Measurements from ENCODE around the gene SH3D19. TPM values are rescaled to one million over a fixed set of nuclear protein-coding genes. Genes with fewer than 3 reads are reported as not detected.
"Not testable (repeated sequence)": the region's sequence is repeated elsewhere in the genome, so short reads cannot be mapped to it uniquely, and the experiment has no call there.

SH3D19 gene
- polyA plus RNA-seq, 2 donors, result 19.1 to 22.8 TPM

GRCh38 chr4:151260526-151260925 is 64.9 kb downstream of the SH3D19 start:
- no peak overlapping the region for H3K4me3 ChIP-seq (ENCODE audit: low read depth in 1 of 2, low read length in 2 of 2)
- H3K4me1 ChIP-seq (ENCODE audit: control insufficient read depth in 2 of 2, insufficient read depth in 2 of 2, low read length in 1 of 2), result peaks cover 0 to 4% of the 10 kb centered on the region in 2 donors
- no peaks in the 10 kb centered on the region for H3K27me3 ChIP-seq (ENCODE audit: control insufficient read depth in 1 of 2, insufficient read depth in 2 of 2, low read length in 2 of 2)
- H3K27ac ChIP-seq (ENCODE audit: low read depth in 2 of 2, low read length in 1 of 2), result no peak overlapping the region
- WGBS, 2 donors, result 92 to 93% methylated on average over 2 of the region's 2 CpGs
- no peaks in the 10 kb centered on the region for H3K36me3 ChIP-seq (ENCODE audit: control insufficient read depth in 2 of 2, insufficient read depth in 2 of 2, low read length in 1 of 2)
- no peaks in the 10 kb centered on the region for H3K9me3 ChIP-seq (ENCODE audit: control insufficient read depth in 2 of 2, insufficient read depth in 1 of 2, low read depth in 1 of 2, low read length in 1 of 2)

GRCh38 chr4:151259752-151260151 is 65.7 kb downstream of the SH3D19 start:
- Histone ChIP-seq H3K36me3 (ENCODE audit: control insufficient read depth in 2 of 2, insufficient read depth in 2 of 2, low read length in 1 of 2) (no peaks in the 10 kb centered on the region), H3K27ac (ENCODE audit: low read depth in 2 of 2, low read length in 1 of 2) (no peak overlapping the region), H3K9me3 (ENCODE audit: control insufficient read depth in 2 of 2, insufficient read depth in 1 of 2, low read depth in 1 of 2, low read length in 1 of 2) (no peaks in the 10 kb centered on the region), H3K4me1 (ENCODE audit: control insufficient read depth in 2 of 2, insufficient read depth in 2 of 2, low read length in 1 of 2) (peaks cover 0 to 4% of the 10 kb centered on the region in 2 donors), H3K27me3 (ENCODE audit: control insufficient read depth in 1 of 2, insufficient read depth in 2 of 2, low read length in 2 of 2) (no peaks in the 10 kb centered on the region), H3K4me3 (ENCODE audit: low read depth in 1 of 2, low read length in 2 of 2) (no peak overlapping the region)
- WGBS, 2 donors, result 81 to 83% methylated on average over 1 of the region's 1 CpG

- Histone ChIP-seq H3K27ac (ENCODE audit: low read depth in 2 of 2, low read length in 1 of 2) (no peak overlapping the region), H3K9me3 (ENCODE audit: control insufficient read depth in 2 of 2, insufficient read depth in 1 of 2, low read depth in 1 of 2, low read length in 1 of 2) (no peaks in the 10 kb centered on the region), H3K36me3 (ENCODE audit: control insufficient read depth in 2 of 2, insufficient read depth in 2 of 2, low read length in 1 of 2) (no peaks in the 10 kb centered on the region), H3K27me3 (ENCODE audit: control insufficient read depth in 1 of 2, insufficient read depth in 2 of 2, low read length in 2 of 2) (no peaks in the 10 kb centered on the region), H3K4me1 (ENCODE audit: control insufficient read depth in 2 of 2, insufficient read depth in 2 of 2, low read length in 1 of 2) (peaks cover 0 to 4% of the 10 kb centered on the region in 2 donors), H3K4me3 (ENCODE audit: low read depth in 1 of 2, low read length in 2 of 2) (no peak overlapping the region)
- WGBS, 2 donors, result 83 to 91% methylated on average over 4 of the region's 4 CpGs
Observed at GRCh38 chr4:151257704-151258103, 67.7 kb downstream of the SH3D19 start.

- no peaks in the 10 kb centered on the region for H3K9me3 ChIP-seq (ENCODE audit: control insufficient read depth in 2 of 2, insufficient read depth in 1 of 2, low read depth in 1 of 2, low read length in 1 of 2)
- WGBS, 2 donors, result 65 to 74% methylated on average over 2 of the region's 2 CpGs
- no peak overlapping the region for H3K27ac ChIP-seq (ENCODE audit: low read depth in 2 of 2, low read length in 1 of 2)
- H3K27me3 ChIP-seq (ENCODE audit: control insufficient read depth in 1 of 2, insufficient read depth in 2 of 2, low read length in 2 of 2), result no peaks in the 10 kb centered on the region
- no peak overlapping the region for H3K4me3 ChIP-seq (ENCODE audit: low read depth in 1 of 2, low read length in 2 of 2)
- H3K36me3 ChIP-seq (ENCODE audit: control insufficient read depth in 2 of 2, insufficient read depth in 2 of 2, low read length in 1 of 2), result no peaks in the 10 kb centered on the region
- no peaks in the 10 kb centered on the region for H3K4me1 ChIP-seq (ENCODE audit: control insufficient read depth in 2 of 2, insufficient read depth in 2 of 2, low read length in 1 of 2)
Observed at GRCh38 chr4:151256134-151256533, 69.3 kb downstream of the SH3D19 start.

GRCh38 chr4:151255680-151256079 is 69.7 kb downstream of the SH3D19 start:
- H3K36me3 ChIP-seq (ENCODE audit: control insufficient read depth in 2 of 2, insufficient read depth in 2 of 2, low read length in 1 of 2); H3K27me3 ChIP-seq (ENCODE audit: control insufficient read depth in 1 of 2, insufficient read depth in 2 of 2, low read length in 2 of 2); H3K9me3 ChIP-seq (ENCODE audit: control insufficient read depth in 2 of 2, insufficient read depth in 1 of 2, low read depth in 1 of 2, low read length in 1 of 2); H3K27ac ChIP-seq (ENCODE audit: low read depth in 2 of 2, low read length in 1 of 2); H3K4me3 ChIP-seq (ENCODE audit: low read depth in 1 of 2, low read length in 2 of 2); H3K4me1 ChIP-seq (ENCODE audit: control insufficient read depth in 2 of 2, insufficient read depth in 2 of 2, low read length in 1 of 2): not testable (repeated sequence)
- 81 to 89% methylated on average over 15 to 17 of the region's 17 CpGs for WGBS, 2 donors

GRCh38 chr4:151255226-151255625 is 70.2 kb downstream of the SH3D19 start:
- not testable (repeated sequence) for H3K36me3 ChIP-seq (ENCODE audit: control insufficient read depth in 2 of 2, insufficient read depth in 2 of 2, low read length in 1 of 2); H3K4me1 ChIP-seq (ENCODE audit: control insufficient read depth in 2 of 2, insufficient read depth in 2 of 2, low read length in 1 of 2); H3K27ac ChIP-seq (ENCODE audit: low read depth in 2 of 2, low read length in 1 of 2); H3K27me3 ChIP-seq (ENCODE audit: control insufficient read depth in 1 of 2, insufficient read depth in 2 of 2, low read length in 2 of 2); H3K9me3 ChIP-seq (ENCODE audit: control insufficient read depth in 2 of 2, insufficient read depth in 1 of 2, low read depth in 1 of 2, low read length in 1 of 2); H3K4me3 ChIP-seq (ENCODE audit: low read depth in 1 of 2, low read length in 2 of 2)
- 98 to 100% methylated on average over 5 to 19 of the region's 28 CpGs for WGBS, 2 donors

GRCh38 chr4:151251603-151252304 is 73.7 kb downstream of the SH3D19 start:
- Histone ChIP-seq H3K4me3 (ENCODE audit: low read depth in 1 of 2, low read length in 2 of 2) (no peak overlapping the region), H3K27ac (ENCODE audit: low read depth in 2 of 2, low read length in 1 of 2) (no peak overlapping the region), H3K4me1 (ENCODE audit: control insufficient read depth in 2 of 2, insufficient read depth in 2 of 2, low read length in 1 of 2) (no peaks in the 10 kb centered on the region), H3K36me3 (ENCODE audit: control insufficient read depth in 2 of 2, insufficient read depth in 2 of 2, low read length in 1 of 2) (no peaks in the 10 kb centered on the region), H3K9me3 (ENCODE audit: control insufficient read depth in 2 of 2, insufficient read depth in 1 of 2, low read depth in 1 of 2, low read length in 1 of 2) (no peaks in the 10 kb centered on the region), H3K27me3 (ENCODE audit: control insufficient read depth in 1 of 2, insufficient read depth in 2 of 2, low read length in 2 of 2) (no peaks in the 10 kb centered on the region)
- 22 to 31% methylated on average over 2 of the region's 2 CpGs for WGBS, 2 donors

GRCh38 chr4:151250706-151251105 is 74.7 kb downstream of the SH3D19 start:
- no peak overlapping the region for H3K4me3 ChIP-seq (ENCODE audit: low read depth in 1 of 2, low read length in 2 of 2)
- H3K36me3 ChIP-seq (ENCODE audit: control insufficient read depth in 2 of 2, insufficient read depth in 2 of 2, low read length in 1 of 2), result no peaks in the 10 kb centered on the region
- no peak overlapping the region for H3K27ac ChIP-seq (ENCODE audit: low read depth in 2 of 2, low read length in 1 of 2)
- H3K27me3 ChIP-seq (ENCODE audit: control insufficient read depth in 1 of 2, insufficient read depth in 2 of 2, low read length in 2 of 2), result no peaks in the 10 kb centered on the region
- no peaks in the 10 kb centered on the region for H3K4me1 ChIP-seq (ENCODE audit: control insufficient read depth in 2 of 2, insufficient read depth in 2 of 2, low read length in 1 of 2)
- 79 to 80% methylated on average over 5 of the region's 5 CpGs for WGBS, 2 donors
- no peaks in the 10 kb centered on the region for H3K9me3 ChIP-seq (ENCODE audit: control insufficient read depth in 2 of 2, insufficient read depth in 1 of 2, low read depth in 1 of 2, low read length in 1 of 2)

- H3K27ac ChIP-seq (ENCODE audit: low read depth in 2 of 2, low read length in 1 of 2), result no peak overlapping the region
- WGBS, 2 donors, result 85% methylated on average over 2 of the region's 2 CpGs
Observed at GRCh38 chr4:151248519-151248918, 76.9 kb downstream of the SH3D19 start.

GRCh38 chr4:151247395-151247794 is 78.0 kb downstream of the SH3D19 start:
- Histone ChIP-seq H3K27ac (ENCODE audit: low read depth in 2 of 2, low read length in 1 of 2) (no peak overlapping the region), H3K4me3 (ENCODE audit: low read depth in 1 of 2, low read length in 2 of 2) (no peak overlapping the region), H3K4me1 (ENCODE audit: control insufficient read depth in 2 of 2, insufficient read depth in 2 of 2, low read length in 1 of 2) (no peaks in the 10 kb centered on the region), H3K36me3 (ENCODE audit: control insufficient read depth in 2 of 2, insufficient read depth in 2 of 2, low read length in 1 of 2) (no peaks in the 10 kb centered on the region), H3K27me3 (ENCODE audit: control insufficient read depth in 1 of 2, insufficient read depth in 2 of 2, low read length in 2 of 2) (no peaks in the 10 kb centered on the region), H3K9me3 (ENCODE audit: control insufficient read depth in 2 of 2, insufficient read depth in 1 of 2, low read depth in 1 of 2, low read length in 1 of 2) (no peaks in the 10 kb centered on the region)
- WGBS, 2 donors, result 97 to 98% methylated on average over 2 of the region's 2 CpGs

More at GRCh38 chr4:151248519-151248918, 76.9 kb downstream of the SH3D19 start:
- Histone ChIP-seq H3K36me3 (ENCODE audit: control insufficient read depth in 2 of 2, insufficient read depth in 2 of 2, low read length in 1 of 2) (no peaks in the 10 kb centered on the region), H3K4me3 (ENCODE audit: low read depth in 1 of 2, low read length in 2 of 2) (no peak overlapping the region), H3K4me1 (ENCODE audit: control insufficient read depth in 2 of 2, insufficient read depth in 2 of 2, low read length in 1 of 2) (no peaks in the 10 kb centered on the region), H3K27me3 (ENCODE audit: control insufficient read depth in 1 of 2, insufficient read depth in 2 of 2, low read length in 2 of 2) (no peaks in the 10 kb centered on the region), H3K9me3 (ENCODE audit: control insufficient read depth in 2 of 2, insufficient read depth in 1 of 2, low read depth in 1 of 2, low read length in 1 of 2) (no peaks in the 10 kb centered on the region)
